GM18508 (cell line): Measurements from ENCODE around the gene MAGI2.
"Not testable (repeated sequence)": the region's sequence is repeated elsewhere in the genome, so short reads cannot be mapped to it uniquely, and the experiment has no call there.

Experiments used
- ATAC-seq: cut with Tn5 transposase; IDR thresholded peaks from one replicate; pipeline ENCODE4 v1.9.1; 2021; ENCODE audit warnings: moderate number of reproducible peaks; ENCODE audit not compliant: insufficient read depth, unreplicated experiment

MAGI2 gene

GRCh38 chr7:78616539-78616938 is 836.9 kb downstream of the MAGI2 start:
- no peak for ATAC-seq

GRCh38 chr7:78609281-78609680 is 844.2 kb downstream of the MAGI2 start:
- no peak for ATAC-seq

GRCh38 chr7:78607099-78607498 is 846.4 kb downstream of the MAGI2 start:
- ATAC-seq: no peak

GRCh38 chr7:78605119-78605518 is 848.3 kb downstream of the MAGI2 start:
- ATAC-seq: no peak

- no peak for ATAC-seq
Measured at GRCh38 chr7:78601728-78602127, 851.7 kb downstream of the MAGI2 start.

- ATAC-seq: no peak
Measured at GRCh38 chr7:78594156-78594555, 859.3 kb downstream of the MAGI2 start.

GRCh38 chr7:78588393-78588792 is 865.1 kb downstream of the MAGI2 start:
- no peak for ATAC-seq

- ATAC-seq: no peak
Measured at GRCh38 chr7:78587443-78588044, 865.9 kb downstream of the MAGI2 start.

- ATAC-seq: no peak
Measured at GRCh38 chr7:78585980-78586379, 867.5 kb downstream of the MAGI2 start.

GRCh38 chr7:78578686-78579085 is 874.8 kb downstream of the MAGI2 start:
- no peak for ATAC-seq

GRCh38 chr7:78577174-78577952 is 876.1 kb downstream of the MAGI2 start:
- ATAC-seq: not testable (repeated sequence)

- no peak for ATAC-seq
Measured at GRCh38 chr7:78576236-78576635, 877.2 kb downstream of the MAGI2 start.

GRCh38 chr7:78571292-78571691 is 882.2 kb downstream of the MAGI2 start:
- no peak for ATAC-seq

GRCh38 chr7:78568690-78569089 is 884.8 kb downstream of the MAGI2 start:
- ATAC-seq: no peak

- ATAC-seq: no peak
Measured at GRCh38 chr7:78567836-78568235, 885.6 kb downstream of the MAGI2 start.

- ATAC-seq: no peak
Measured at GRCh38 chr7:78565784-78566183, 887.7 kb downstream of the MAGI2 start.

- no peak for ATAC-seq
Measured at GRCh38 chr7:78563191-78563590, 890.3 kb downstream of the MAGI2 start.

- ATAC-seq: no peak
Measured at GRCh38 chr7:78562191-78562590, 891.3 kb downstream of the MAGI2 start.

- ATAC-seq: no peak
Measured at GRCh38 chr7:78558566-78558965, 894.9 kb downstream of the MAGI2 start.

- no peak for ATAC-seq
Measured at GRCh38 chr7:78543976-78544375, 909.5 kb downstream of the MAGI2 start.

- ATAC-seq: no peak
Measured at GRCh38 chr7:78542981-78543380, 910.5 kb downstream of the MAGI2 start.

GRCh38 chr7:78542541-78542940 is 910.9 kb downstream of the MAGI2 start:
- no peak for ATAC-seq
